ENCODE measurements around the gene CRACDL.

CRACDL gene

DNA sequence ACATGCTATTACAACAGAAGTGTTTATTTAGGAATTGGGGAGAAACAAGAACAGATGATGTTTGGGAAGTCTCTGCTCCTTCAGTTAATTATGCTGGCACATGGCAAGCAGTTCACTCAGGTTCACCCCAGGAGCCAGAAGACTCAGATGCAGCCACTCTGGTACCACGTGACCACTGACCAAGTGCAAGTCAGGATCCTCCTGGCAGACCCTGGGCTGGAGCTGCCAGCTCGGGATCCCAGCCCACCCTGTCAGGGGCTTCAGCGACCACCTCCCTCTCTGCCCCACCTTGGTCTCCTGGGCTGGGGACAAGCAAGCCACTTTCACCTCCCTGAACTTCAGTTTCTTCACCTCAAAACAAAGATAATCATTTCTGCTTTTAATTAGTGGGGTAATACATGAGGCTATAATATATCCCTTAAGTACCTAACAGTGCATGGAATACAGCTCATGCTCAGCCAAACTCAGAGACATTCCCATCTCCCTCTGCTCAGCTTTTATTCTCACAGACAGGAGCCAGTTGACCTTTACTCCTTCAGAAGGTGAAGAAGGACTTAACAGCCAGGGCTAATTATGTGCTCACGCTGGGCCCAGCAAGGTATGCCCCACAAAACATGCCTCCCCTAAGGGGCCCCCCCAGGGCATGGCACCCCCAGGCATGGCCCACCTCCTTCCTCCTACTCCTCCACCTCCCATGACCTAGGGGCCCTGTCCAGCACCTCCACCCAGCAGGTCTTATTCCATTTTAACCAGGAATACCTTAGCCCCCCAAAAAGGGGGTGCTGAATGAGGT is 11.8 kb downstream of the CRACDL start:
- DNase-seq (ENCODE audit: low read depth): no peak

DNA sequence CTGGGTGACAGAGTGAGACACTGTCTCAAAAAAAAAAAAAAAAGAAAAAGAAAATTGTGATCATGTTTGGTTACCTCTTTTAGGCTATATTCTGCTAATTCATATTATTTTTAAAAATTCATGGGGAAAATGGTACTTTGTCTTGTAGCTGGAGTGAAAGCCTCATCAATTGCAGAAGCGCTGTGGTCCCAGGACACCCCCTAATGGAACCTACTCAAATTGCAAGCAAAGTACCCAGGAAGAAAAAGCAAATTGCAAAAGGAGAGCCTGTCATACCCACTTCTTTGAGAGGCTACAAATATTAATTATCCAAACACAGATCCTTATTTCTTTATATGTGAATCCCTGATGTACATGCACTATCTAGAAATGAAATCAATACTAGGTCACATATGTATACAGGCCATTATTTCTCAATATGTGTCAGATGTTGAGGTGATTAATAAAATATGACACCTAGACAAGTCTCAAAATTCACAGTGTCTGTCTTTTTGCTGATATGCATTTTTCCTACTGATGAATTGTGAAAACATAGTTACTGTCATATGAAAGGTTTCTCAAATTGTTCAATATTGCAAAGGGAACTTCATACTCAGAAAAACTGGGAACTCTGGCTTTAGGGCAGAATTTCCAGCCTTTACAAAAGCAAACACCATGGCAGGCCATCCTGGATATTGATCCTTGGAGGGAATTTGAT is 12.6 kb downstream of the CRACDL start:
- DNase-seq (ENCODE audit: low read depth): no peak

DNA sequence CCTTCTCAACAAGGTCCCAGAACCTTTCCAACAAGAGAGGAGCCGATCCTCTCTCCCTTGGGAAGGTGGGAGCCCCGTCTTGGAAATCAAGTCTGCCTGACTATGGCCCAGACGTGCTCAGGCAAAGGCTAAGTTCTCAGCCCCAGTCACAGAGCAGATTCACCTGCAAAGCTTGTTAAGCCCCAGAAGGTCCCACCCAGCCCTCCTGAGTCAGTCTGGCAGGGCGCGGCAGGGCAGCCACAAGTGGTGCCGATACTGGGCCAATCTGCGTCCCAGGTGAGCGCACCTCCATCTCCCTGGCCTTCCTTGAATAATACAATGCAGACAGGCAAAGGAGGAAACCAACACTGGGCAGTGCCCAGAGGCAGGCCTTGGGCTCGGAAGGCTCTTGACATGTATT is 15.0 kb downstream of the CRACDL start:
- no peak for DNase-seq (ENCODE audit: low read depth)

DNA sequence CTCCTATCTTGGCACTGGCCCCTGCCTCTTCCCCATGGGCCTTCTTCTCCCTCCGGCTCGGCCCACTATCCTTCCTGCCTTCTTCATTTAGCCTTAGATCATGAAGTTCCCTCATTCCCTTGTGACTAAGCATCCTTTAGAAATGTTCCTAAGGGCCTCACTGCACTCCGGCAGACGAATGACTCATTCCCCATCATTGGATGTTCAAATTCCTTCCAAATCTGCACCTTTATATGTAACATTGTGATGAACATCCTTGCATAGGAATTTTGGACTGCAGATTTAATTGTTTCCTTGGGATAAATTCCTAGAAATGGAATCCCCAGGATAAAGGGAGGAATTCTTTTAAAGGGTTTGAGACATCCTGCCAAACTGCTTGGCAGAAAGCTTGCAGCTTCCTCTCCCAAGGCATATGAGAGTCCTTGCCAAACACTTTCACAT is 19.0 kb downstream of the CRACDL start:
- DNase-seq (ENCODE audit: low read depth): no peak

DNA sequence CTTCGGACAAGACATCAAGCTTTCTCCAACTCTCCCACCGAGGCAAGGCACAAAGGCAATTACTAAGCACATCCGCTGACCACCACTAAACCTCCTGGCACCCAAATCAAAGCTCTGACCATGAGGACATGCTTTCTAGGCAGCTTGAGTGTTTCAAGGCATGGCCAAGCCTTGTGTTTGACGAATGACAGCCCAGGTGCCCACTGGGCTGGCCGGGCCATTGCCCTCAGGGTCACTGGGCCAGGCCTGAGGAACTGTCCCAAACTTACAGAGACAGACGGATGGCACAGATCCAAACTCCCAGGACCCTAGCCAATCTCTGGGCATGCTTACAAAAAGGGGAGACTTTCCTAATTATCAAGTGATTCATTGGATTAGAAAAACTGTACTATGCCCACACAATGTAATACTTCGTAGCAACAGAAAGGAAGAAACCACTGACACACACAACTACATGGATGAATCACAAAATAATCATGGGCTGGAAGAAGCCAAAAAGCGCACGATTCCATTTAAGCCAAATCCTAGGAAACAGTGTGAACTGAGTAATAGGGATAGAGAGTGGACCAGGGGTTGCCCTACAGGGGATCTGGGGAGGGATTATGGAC is 20.2 kb downstream of the CRACDL start:
- no peak for DNase-seq (ENCODE audit: low read depth)

DNA sequence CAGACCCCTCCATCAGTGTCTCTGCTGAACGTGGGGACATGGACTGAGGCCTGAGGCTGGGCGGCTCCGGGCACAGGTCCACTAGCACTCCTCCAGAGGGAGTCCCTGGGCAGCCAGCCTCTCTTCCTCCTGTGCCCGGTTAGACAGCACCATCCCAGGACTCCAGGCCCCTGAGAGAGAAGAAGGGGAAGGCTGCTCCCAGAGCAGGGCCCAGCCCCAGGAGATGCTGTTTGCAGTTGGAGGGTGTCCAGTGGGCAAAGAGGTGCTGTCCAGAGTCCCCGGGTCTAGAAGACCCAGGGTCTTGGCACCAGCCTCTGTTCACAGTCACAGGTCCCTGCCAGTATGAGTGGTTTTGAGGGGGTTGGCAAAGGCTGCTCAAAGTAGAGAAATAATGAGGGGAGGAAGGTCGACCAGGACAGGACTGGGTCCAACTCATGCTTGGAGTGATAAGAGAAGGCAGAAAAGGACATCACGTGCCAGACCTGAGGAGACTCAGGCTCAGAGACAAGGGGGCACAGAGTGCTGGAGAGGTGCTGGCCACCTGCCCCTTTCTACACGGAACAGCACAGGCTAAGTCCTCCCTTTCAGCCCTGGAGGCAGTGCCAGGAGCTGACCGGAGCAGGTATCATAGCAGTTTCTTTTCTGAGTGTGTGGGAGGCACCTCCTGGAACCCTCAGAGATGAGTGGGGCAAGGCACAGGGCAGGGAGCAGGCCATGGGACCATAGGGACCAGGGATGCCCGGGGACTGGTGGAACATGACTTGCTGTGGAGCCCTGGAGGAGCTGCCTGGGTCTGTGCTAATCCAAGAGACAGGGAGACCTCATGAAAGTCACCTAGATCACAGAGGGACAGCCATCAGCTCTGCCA is 21.1 kb downstream of the CRACDL start:
- no peak for DNase-seq (ENCODE audit: low read depth)

DNA sequence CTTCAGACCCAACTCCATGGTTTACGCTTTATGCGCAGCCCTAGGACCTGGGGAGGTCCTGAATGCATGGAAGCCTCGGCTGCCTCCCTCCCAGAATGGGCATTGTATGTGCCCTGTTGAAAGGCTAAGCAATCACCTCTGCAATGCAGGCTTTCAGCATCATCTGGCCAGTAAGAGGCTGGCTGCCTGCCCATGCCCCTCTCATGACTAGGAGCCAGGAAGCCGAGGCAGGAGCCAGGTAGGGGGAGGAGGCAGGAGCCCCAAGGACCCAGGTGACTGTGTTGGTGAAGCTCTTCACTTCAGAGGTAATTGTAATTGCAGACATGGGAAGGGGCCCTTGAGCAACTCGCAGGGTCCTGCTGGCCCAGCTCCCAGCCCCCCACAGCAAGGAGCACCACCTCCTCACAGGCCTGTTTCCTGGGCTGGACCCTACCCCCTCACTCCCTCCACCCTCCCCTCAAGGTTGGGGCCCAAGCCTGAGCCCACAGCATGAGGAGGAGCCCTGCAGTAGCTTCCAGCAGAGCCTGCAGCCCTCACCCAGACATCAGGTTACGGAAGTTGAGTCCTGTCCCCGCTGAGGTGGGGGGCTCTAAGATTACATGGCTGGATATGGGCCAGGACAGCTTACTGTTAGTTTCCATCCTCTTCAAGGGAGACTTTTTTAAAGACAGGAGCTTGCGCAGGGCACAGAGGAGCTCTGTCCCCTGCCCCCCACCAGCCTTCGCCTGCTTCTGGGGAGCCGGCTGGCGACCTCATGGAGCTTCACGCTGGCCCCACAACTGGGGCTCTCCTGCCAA is 21.9 kb downstream of the CRACDL start:
- no peak for DNase-seq (ENCODE audit: low read depth)

DNA sequence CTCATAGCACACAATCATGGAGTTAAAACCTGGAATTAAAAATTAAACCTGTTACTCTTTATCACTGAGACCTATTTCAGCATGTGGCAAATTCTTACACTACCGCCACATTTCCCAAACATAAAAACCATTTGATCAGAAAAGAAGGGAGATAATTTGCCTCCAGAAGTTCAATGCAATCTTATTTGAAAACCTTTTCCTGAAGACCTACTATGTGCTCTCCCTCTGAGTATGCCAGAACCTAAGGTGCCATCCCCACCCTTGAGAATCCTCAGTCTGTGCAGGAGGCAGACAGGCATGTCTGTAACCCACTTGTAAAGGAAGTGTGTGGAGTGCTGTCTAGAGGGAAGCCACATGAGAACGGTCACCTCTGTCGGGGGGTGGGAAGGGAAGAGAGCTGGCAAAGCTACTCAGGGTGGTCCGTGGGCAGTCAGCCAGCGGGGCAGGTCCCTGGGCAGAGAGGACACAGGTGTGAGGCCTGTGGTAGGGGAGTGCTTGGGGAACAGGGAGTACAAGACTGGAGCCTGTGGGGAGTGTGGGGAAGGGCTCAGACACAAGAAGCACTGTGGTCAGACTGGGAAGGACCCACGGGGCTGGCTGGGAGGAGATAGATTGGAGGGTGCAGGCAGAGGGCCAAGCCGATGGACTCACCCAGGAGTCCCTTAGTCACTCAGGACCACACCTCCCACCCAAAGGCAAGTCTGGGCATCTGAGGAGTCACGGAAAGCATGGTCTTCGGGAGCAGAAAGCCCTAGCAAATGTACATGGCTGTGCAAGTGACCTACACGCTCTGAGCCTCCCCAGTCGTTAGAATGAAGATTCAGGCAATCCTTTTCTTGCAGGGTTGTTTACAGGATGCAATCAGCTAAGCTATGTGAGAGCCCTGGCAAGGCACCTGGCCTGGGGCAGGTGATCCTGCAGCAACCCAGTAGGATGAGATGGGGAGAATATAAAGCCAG is 22.8 kb downstream of the CRACDL start:
- DNase-seq (ENCODE audit: low read depth): no peak

DNA sequence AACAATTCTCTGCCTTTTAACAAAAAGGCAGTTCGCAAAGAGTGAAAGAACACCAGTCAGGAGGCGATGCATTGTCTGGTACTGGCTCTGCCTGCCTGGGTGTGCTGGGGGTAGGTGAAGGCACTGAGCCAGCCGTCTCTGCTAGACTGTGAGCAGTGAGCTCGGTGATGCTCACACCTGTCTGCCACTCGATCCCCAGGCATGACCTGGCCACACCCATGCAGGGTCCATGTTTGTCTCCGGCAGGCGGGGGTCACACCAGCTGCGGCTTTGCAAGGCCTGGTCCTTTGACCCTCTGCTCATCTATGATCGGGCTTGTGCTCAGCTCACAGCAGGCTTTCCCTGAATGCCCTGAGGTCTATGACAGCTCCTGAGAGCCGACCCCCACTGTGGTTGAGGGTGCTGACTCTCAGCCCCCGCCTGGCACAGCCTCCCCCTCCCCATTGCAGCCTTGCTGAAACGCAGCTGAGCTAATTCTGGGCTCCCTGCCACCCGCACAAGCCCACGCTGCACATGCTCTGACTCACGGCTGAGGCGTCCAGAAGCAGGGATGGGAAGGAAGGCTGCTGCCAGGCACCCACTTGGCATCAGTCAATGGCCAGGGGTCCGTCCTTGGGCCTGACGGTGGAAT is 23.7 kb downstream of the CRACDL start:
- no peak for DNase-seq (ENCODE audit: low read depth)

DNA sequence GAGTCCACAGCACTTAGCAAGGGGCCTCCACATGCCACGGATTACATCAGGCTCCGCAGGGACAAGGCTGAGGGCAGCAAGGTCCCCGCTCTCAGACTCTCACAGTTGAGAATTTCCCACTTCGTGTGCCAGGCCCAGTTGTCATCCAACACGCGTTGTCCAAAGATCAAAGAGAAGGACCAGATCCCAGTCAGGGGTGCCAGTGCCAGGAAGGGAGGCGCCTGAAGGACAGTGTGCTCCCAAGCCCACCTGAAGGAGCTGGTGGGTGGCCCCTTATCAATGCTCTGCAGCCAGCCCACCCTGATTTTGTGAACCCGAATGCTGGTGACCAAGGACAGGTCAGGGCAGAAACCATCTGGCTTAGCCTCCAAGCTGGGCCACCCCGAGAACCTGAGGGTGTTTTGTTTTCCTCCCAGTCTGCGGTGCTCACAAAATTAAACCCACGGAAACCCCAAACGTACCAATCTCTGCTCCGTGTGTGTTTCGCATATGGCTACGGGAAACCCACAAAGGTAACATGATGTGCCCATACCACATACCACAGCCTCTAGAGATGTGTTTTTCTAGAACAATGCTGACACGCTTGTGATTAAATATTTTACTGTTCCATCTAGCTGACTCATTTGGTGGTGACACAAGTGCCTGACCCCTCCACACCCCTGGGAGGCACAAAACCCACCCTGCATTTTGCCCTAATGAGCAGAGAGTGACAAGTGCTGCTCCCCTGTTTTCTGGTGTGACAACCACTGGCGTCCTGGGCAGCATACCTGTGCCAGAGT is 24.5 kb downstream of the CRACDL start:
- DNase-seq (ENCODE audit: low read depth): no peak

DNA sequence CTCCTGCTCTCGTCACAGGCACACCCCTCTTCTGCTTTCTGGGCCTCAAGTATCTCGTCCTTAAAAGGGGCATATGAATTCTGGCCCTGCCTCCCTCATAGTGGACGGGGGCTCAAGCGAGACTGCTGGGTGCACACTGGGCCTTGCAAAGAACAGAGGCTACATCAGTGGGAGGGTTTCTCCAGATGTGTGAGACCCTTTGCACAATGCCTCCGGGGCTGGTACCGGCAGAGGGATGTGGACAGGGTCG is 25.0 kb downstream of the CRACDL start:
- DNase-seq (ENCODE audit: low read depth): no peak

DNA sequence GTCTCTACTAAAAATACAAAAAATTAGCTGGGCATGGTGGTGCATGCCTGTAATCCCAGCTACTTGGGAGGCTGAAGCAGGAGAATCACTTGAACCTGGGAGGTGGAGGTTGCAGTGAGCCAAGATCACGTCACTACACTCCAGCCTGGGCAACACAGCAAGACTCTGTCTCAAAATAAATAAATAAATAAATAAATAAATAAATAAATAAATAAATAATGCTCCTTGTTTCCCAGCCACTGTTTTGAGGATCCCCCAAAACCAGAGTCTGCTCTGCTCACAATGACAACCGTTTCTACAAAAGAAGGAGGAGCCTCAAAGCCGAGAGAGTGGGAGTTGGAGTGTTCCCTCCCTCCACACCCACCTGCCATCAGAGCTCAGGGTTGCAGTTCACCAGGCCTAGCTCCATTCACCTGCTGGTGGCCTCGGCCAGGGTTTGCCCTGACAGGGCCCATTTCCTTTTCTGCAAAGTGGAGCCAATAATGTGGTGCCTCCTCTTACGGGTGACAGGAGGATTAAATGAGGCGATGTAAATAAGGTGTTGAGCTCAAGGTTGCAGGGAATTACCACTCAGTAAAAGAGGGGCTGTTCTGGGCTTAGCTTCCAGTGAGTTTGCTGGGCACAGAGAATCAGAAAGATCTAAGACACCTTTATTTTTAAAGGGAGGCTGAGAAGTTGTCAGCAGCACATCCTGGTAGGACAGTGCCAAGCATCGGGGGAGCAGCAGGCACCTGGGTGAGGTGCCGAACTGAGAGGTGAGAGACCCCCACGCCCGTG is 25.5 kb downstream of the CRACDL start:
- DNase-seq (ENCODE audit: low read depth): no peak

DNA sequence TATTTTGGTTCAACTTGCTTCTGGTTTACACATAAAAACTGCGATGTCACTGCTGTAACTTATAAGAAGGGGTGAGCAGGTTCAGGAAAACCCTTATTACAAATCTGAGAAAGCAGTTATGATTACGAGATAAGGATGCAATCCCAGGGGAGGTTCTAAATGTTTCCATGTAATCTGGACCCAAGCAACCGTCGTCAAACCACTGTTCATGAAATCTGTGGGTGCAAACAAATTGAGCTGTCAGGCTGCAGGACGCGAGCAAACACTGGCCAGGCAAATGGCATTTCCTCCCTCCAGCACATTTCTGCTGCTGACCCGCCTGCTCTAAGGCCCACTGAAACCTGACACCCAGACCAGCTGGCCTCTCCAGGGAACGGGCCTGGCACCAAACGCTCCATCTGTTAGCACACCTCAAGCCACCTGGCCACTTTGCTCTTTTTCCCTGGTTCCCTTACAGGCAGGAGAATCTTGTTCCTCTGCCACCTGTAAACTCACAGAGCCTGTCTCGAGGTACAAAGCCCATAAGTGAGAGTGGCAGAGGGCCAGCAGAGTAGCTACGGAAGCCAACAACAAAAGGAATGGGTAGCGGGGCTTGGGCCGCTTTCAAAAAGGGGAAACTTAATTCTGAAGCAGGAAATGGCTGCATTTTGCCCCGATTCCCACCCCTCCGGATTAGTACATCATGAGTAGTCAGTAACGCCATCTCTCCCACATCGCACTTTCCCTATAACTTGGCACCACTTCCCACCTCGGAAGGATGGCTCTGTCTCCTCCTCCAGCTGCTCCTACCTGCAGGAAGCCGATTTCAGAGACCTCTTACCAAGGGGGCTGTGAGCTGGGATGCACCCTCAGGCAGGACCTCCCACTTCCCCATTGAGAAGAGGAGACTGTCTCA is 26.5 kb downstream of the CRACDL start:
- no peak for DNase-seq (ENCODE audit: low read depth)

DNA sequence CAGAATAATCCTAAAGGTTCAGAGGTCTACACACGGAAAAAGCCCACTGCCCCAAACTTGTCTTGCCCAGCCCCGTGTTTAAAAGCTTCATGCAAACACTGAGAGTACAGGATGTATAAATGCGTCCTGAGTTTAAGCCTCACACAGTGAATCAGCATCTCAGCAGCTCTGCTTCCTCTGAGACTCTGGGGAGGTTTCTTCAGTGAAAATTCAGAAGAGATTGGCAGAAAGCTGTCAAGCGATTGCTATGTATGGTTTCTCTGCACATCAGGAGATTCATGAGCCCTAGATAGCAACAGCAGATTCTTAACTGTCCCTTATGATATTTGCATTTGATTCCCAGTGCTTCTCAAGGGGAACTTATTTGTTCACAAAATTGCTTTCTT is 27.1 kb downstream of the CRACDL start:
- no peak for DNase-seq (ENCODE audit: low read depth)

DNA sequence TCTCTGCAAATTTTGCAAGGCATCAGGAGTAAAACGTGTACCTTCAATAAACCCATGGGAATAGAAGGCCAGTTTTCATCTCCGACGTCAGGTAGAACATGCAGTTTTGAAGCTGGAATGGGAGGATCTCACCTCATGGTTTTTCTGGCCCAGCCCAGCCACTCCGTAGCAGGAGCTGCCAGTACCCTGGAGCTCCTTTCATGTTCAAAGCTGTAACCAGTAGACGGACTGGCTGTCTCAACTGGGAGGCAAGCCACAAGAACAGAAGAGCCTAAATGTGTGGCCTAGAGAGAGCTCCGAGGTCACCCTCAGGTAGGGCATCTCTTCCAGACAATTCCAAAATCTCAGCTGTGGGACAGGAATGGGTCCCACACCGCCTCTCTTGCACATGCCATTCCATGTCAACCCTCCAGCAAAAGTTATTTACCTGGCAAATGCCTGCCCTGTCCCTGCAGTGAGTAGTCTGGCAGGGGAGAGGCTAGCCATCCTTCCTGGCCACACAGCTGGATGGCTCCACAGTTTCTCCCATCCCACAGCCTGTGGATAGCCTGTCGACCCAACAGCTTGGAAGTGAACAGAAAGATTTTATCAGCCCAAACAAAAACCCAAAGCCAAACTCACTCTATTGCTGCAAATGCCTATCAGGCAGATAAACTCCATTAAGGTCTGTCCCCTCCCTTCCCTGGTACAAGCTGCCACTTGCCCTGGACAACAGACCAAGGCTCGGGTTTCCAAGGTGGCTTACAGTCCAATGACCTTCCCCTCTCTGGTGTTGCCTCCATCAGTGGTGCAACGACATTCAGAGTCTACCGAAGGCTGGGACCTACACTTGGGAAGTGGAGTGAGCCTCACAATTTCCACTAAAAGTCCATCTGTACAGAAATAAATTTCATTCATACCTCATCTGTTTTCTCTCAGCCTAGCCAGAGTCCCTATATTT is 27.8 kb downstream of the CRACDL start:
- no peak for DNase-seq (ENCODE audit: low read depth)

DNA sequence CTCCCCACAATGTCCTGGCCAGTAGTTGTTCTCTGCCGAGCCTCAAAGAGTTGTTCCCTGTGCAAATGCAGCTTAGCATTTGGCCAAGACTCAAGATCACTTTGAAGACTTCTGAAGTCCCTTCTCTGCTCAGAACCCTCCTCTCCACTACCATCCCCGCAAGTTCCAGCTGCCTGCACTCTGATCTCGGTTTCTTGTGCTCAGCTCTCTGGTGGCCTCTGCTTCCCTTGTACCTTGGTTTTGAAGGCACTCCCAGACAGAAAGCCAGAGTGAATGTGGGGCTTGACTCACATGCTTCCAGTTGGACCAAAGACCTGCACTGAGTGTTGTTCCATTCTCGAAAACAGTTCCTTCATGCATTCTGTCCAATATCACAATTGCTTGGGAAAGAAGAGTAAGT is 28.6 kb downstream of the CRACDL start:
- DNase-seq (ENCODE audit: low read depth): no peak
